Measurements from ENCODE around the gene SF3B1.

GRCh38 chr2:197398913-197399312 lies 35.9 kb downstream of the SF3B1 start:
- TF ChIP-seq TARDBP (IDR thresholded peaks at IDR 0.05) (no peak), HDGF (IDR thresholded peaks at IDR 0.05; ENCODE audit: borderline replicate concordance) (no peak), ELF4 (IDR thresholded peaks at IDR 0.05) (no peak), BHLHE40 (IDR thresholded peaks at IDR 0.05; ENCODE audit: borderline replicate concordance) (no peak)

Data from HEK293T (cell line).